Mesodermal cell (in vitro differentiated cells): ENCODE measurements around the gene RARS1.

Source experiments
- H3K27ac ChIP-seq: 2 replicates; pipeline ENCODE4 v1.7.0; 2013; ENCODE audit warnings: mild to moderate bottlenecking, low read depth, low read length, moderate library complexity; ENCODE audit not compliant: severe bottlenecking
- H3K36me3 ChIP-seq: 2 replicates; pipeline ENCODE4 v1.7.1; 2013; ENCODE audit warnings: mild to moderate bottlenecking, low read length, moderate library complexity; ENCODE audit not compliant: control insufficient read depth, insufficient read depth
- H3K4me1 ChIP-seq: one replicate; pipeline ENCODE4 v1.7.1; 2013; ENCODE audit warnings: mild to moderate bottlenecking, low read length; ENCODE audit not compliant: insufficient read depth, control insufficient read depth, poor library complexity, severe bottlenecking
- H3K4me3 ChIP-seq: 2 replicates; pipeline ENCODE4 v1.7.0; 2013; ENCODE audit warnings: low read length, control low read depth, mild to moderate bottlenecking; ENCODE audit not compliant: insufficient read depth, poor library complexity, severe bottlenecking; ENCODE audit errors: extremely low read depth
- H3K9me3 ChIP-seq: 2 replicates; pipeline ENCODE4 v1.7.1; 2013; ENCODE audit warnings: mild to moderate bottlenecking, low read length, moderate library complexity; ENCODE audit not compliant: control insufficient read depth
- WGBS, 2 experiments: methylation state at CpG; one replicate each; pipeline ENCODE4 v1.1.5; 2013; ENCODE audit warnings: missing lambda C conversion rate in 2 of 2; ENCODE audit not compliant: insufficient coverage in 2 of 2; 5-methylcytosine and 5-hydroxymethylcytosine counted together

RARS1 gene

DNA sequence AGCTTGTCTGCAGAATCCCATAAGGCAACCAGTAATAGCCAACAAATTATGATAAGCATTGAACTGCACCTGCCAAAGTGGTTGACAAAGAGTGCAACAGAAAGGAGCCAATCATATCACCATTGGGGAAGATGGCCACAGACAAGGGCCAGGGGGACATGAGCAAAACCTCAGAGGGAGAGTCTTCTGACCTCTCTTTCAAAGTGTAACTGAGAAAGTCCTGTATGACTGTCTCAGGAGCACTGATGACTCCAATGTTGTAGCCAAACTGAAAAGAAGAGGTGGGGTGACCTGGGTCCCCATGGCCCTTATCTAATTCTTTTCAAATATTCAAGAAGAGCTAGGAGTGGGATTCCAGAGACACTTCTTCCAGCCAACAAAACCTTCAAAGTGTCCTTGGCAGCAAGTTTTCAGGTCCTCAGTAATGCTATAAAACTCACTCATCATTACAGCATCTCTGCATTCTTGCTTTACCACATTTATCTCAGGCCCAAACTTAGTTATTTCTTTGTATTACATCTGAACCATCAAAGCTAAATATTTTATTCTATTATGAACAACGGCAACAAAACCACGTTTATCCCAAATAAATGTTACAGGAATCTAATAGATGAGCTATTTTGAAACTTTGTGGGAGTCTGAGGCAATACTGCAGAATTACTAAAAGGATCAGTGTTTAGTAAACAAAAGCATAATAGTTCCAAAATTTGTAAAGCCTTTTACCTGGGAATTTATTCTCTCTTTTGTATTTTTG lies 67.3 kb downstream of the RARS1 start:
- H3K9me3 ChIP-seq, result no peaks in the 10 kb centered on the region
- H3K4me1 ChIP-seq, result no peaks in the 10 kb centered on the region
- no peak overlapping the region for H3K27ac ChIP-seq
- WGBS, 2 experiments, result no CpG with 5 or more reads among the region's 2 CpGs
- peaks cover 81% of the 10 kb centered on the region for H3K36me3 ChIP-seq
- no peak overlapping the region for H3K4me3 ChIP-seq

DNA sequence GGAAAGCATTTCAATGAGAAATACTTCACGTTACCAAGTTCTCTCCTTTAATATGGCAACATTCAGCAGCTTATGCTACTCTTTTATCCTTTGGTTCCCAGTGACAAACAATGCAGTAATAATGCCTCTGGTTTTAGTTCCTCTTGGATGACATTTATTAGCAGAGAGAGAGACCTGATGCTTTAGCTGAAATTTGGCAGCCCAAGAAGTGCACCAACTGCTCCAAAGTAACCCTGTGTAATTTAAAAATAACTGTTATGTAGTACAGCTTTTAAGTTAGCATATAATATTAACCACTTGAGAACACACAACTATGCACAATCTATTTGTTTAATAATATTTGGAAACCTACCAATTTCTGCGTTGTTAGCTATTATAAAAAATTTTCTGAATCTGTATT lies 71.1 kb downstream of the RARS1 start:
- 100% methylated on average over 1 of the region's 2 CpGs for WGBS, 2 experiments
- Histone ChIP-seq H3K27ac (no peak overlapping the region), H3K4me3 (no peak overlapping the region), H3K4me1 (no peaks in the 10 kb centered on the region), H3K36me3 (peaks cover 92% of the 10 kb centered on the region), H3K9me3 (no peaks in the 10 kb centered on the region)

DNA sequence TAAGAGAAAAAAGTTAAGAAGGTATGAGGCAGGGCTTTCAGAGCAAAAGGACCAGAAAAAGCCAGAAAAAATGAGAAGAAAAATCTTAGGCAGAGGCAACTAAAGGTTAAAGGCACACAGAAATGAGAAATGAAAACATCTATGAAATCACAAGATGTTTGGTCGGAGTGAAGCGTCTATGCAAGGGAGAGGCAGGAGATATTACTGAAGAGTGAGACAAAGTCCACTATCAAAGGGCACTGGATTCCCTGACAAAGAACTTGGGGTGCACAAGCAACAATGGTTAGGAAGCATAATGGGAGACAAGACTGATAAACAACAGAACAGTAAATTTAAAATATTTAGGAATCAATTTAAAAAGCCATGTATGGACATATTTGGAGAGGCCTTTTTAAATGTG lies 76.0 kb downstream of the RARS1 start:
- no peak overlapping the region for H3K27ac ChIP-seq
- H3K4me1 ChIP-seq, result no peaks in the 10 kb centered on the region
- 90 to 95% methylated on average over 2 of the region's 2 CpGs for WGBS, 2 experiments
- H3K4me3 ChIP-seq, result no peak overlapping the region
- no peaks in the 10 kb centered on the region for H3K9me3 ChIP-seq
- peaks cover 81% of the 10 kb centered on the region for H3K36me3 ChIP-seq

DNA sequence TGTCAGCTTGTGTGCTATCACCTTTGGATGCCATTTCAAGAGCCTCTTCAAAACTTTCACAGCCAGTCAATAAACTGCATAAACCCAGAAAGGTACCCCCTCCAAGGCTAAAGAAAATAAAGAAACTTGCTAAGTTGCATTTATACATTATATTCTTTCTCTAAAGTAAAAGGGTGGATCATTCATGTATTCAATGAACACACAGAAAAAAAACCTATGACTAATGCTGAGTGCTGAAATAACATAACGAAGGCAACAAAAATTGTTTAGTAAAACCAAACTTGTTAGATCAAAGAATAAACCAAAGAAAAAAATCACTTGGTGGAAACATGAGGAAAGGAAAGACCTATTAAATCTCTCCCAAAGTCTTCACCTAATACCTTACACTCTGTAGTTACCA lies 77.7 kb downstream of the RARS1 start:
- Histone ChIP-seq H3K36me3 (peaks cover 79% of the 10 kb centered on the region), H3K4me1 (no peaks in the 10 kb centered on the region), H3K27ac (no peak overlapping the region), H3K4me3 (no peak overlapping the region), H3K9me3 (no peaks in the 10 kb centered on the region)
- WGBS, 2 experiments, result no CpG with 5 or more reads among the region's 1 CpG

DNA sequence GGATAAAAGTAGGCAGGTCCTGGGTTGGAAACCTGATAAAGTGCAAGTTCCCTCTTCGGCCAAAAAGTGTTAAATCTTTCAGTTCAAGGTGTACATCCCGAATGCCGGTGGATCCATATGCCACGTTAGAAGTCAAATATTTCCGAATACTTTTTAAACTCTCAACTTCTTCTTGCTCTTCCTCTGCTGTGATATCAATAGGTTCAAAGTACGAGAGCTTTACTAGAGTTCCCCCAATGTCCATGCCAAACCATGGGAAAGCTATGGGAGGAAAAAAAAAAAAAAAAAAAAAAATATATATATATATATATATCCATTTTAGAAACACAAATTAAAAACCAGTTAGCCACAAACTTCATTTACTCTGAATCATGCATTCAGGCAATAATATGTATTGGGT lies 82.5 kb downstream of the RARS1 start:
- 97% methylated on average over 5 of the region's 6 CpGs; no CpG with 5 or more reads in 1 of the 2 experiments for WGBS, 2 experiments
- H3K27ac ChIP-seq, result no peak overlapping the region
- no peaks in the 10 kb centered on the region for H3K4me1 ChIP-seq
- H3K9me3 ChIP-seq, result no peaks in the 10 kb centered on the region
- peaks cover 68% of the 10 kb centered on the region for H3K36me3 ChIP-seq
- no peak overlapping the region for H3K4me3 ChIP-seq
